NCI-H69 (cell line): ENCODE data around the gene CRAMP1.
A peak's percentile ranks its signal among the peaks of the same experiment; 100 is the strongest.

Source experiments
- DNase-seq: peaks from one replicate; lab custom pipeline; 2025; lab: John Stamatoyannopoulos, UW

The CRAMP1 gene

DNA sequence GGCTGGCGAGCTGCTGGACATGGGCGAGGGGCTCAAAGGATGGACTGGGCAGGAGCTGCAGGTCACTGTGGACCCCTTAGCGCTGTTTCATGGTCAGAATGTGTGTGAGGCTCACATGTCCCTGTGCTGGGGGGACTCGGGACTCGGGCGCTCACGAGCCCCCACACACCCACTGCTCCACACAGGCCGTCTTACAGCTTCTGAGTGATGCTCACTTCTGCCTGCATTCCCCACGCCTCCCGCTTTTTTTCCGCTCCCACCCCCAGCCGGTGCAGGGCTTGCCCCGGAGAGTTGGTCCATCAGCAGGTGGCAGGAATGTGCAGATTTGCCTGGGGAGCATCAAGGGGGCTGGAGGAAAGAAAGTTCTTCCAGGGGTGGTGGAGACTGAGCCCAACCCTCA, 45.7 kb downstream of the CRAMP1 start:
- no peak for DNase-seq

- DNase-seq, result no peak
Observed at GRCh38 chr16:1659031-1659430, 46.9 kb downstream of the CRAMP1 start.

GRCh38 chr16:1661826-1662225, 49.7 kb downstream of the CRAMP1 start:
- DNase-seq, result no peak

- no peak for DNase-seq
Observed at GRCh38 chr16:1662543-1662942, 50.4 kb downstream of the CRAMP1 start.

GRCh38 chr16:1665829-1666228, 53.7 kb downstream of the CRAMP1 start:
- DNase-seq, result no peak

- DNase-seq, result no peak
Observed at GRCh38 chr16:1666316-1666715, 54.2 kb downstream of the CRAMP1 start.

- no peak for DNase-seq
Observed at GRCh38 chr16:1667271-1667670, 55.1 kb downstream of the CRAMP1 start.

- no peak for DNase-seq
Observed at GRCh38 chr16:1667916-1668315, 55.8 kb downstream of the CRAMP1 start.

GRCh38 chr16:1668612-1669319, 56.6 kb downstream of the CRAMP1 start:
- no peak for DNase-seq

DNA sequence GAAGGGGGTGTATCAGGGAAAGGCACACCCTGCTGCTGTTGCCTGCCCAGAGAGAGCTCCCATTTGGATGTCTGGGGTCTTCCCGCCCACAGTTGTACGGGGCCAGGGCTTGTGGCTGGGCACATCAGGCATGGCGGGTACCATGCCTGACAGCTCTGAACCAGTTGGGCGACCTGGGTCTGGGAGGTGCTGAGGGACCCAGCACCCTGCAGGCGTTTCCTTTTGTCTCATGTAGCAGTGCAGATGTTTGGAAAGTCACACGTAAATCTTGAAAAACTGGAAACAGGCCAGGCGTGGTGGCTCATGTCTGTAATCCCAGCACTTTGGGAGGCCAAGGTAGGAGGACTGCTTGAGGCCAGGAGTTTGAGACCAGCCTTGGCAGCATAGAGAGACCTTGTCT, 57.5 kb downstream of the CRAMP1 start:
- no peak for DNase-seq

DNA sequence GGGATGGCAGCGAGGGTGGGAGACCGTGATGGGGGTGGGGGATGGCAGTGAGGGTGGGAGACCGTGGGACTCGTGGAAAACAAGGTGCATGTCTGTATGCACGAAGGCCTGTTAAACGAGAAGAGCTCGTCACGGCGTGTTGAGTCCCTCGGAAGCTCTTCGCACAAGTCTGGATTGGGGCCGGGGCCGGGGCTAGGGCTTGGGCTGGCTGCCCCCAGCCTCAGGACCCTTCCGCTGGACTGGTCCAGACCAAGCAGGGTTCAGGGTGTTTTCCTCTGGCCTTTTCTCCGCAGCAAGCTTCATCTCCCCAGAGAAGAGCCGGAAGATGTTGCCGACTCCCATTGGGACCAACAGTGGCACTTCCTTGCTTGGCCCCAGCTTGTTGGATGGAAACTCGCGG, 58.2 kb downstream of the CRAMP1 start:
- no peak for DNase-seq

DNA sequence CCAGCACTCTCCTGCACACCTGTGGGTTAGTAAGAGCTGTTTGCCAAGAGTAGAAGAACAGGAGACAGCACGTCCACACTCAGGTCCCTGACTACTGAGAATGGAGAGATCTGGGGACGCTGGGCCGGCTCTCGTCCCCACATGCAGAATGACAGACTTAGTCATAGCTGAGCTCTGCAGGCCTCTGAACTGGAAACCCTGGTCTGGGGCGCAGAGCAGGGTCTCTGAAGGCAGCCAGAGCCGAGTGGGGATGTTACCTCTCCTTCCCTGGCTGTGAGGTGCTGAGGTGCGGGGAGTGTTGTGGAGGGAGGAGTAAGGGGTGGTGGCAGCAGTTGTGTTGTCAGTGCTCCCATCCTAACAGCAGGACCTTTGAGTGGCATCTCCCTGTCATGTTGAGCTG, 58.7 kb downstream of the CRAMP1 start:
- DNase-seq, result no peak

- DNase-seq, result no peak
Observed at GRCh38 chr16:1673424-1674151, 61.4 kb downstream of the CRAMP1 start.

GRCh38 chr16:1674306-1674705, 62.1 kb downstream of the CRAMP1 start:
- DNase-seq, result no peak

DNA sequence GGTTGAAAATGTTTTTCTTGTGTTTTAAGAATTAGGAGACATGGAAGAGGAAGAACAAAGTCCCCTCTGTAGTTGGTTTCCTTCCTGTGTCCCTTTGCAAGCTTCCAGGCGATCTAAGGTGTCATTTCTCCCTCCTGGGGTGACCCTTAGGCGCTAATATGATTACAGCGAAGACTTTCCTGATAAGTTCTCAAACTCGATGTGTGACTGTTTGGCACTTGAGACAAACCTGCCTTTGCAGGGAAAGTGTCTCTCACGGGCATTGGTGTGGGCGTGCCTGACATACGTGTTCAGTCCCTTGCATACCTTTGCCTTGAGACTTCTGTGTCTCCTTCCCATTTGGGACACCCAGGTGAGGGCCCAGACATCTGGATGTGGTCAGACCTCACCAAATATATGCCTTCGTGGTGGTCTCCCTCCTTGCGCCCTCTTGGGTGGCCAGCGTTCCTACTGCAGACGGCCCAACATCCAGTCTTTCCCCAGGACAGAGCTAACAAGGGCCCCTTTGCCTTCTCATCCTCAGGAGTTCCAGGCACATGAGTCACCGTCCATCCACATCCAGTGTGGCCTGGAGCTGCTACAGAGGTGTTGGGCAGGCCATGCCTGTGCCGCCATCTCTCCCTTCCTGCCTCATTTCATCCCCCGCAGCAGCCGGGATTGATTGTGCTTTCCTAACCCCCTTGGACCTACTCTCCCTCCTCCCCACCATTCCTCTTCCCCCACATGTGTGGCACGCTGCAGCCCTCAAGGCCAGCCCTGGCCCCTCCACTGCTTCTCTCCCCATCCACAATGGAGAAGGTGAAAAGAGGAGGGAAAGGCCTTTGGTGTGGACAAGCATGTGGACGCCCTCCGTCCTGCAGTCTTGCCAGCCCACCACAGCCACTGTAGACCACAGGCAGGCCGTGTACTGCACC, 62.8 kb downstream of the CRAMP1 start:
- no peak for DNase-seq

GRCh38 chr16:1676661-1677060, 64.5 kb downstream of the CRAMP1 start:
- no peak for DNase-seq

- no peak for DNase-seq
Observed at GRCh38 chr16:1677339-1677738, 65.2 kb downstream of the CRAMP1 start.

- peak; percentile 100 for DNase-seq
Observed at GRCh38 chr16:1677942-1678499, 65.9 kb downstream of the CRAMP1 start, which contains the start of gene JPT2. JPT2 (plus strand) TSS chr16:1678279; CDS start chr16:1678313, 34 bp downstream.

DNA sequence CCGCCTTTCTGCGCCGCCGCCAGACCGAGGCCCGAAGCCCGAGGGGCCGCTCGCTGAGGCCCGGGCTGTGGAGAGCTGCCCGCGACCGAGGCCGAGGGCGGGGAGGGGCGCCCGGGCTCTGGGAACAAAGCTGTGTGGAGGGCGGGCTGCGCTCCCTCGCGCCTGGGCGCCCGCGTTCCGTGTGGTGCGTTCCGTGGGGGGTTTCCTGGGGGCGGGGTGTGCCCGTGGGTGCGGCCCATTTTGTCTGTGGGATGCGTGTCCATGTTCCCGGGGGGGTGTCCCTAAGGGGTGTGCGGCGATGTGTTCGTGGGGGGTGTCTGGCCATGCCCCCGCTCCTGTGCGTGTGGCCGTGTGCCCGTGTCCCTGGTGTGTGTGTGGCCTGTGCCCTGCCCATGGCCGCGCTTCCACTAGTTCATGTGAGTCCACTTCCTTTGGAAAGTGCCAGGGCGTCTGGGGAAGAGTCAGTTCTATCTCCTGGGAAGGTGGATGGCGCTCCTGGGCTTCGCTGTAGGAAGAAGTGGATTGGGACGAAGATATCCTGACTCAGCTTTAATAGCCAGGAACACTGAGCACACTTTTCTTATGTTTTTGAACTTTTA, 66.4 kb downstream of the CRAMP1 start:
- DNase-seq, result peak; percentile 71

- DNase-seq, result no peak
Observed at GRCh38 chr16:1680361-1680760, 68.2 kb downstream of the CRAMP1 start.

GRCh38 chr16:1681032-1681431, 68.9 kb downstream of the CRAMP1 start:
- DNase-seq, result no peak
